A549 (cell line): Measurements from ENCODE around the gene BCL11B. TPM values are rescaled to one million over a fixed set of nuclear protein-coding genes. Genes with fewer than 3 reads are reported as not detected.

ENCODE experiments used
- ATAC-seq, 2 experiments: fragments of 200-7000 bp in 1 of 2; fragments of >200 bp in 1 of 2; cut with Nextera tagmentation in 1 of 2; cut with Tn5 transposase in 1 of 2; 3 replicates each; pipeline versions ENCODE4 v1.8.0 to v1.9.1; 2018 to 2020; ENCODE audit warnings: mild to moderate bottlenecking in 1 of 2, moderate library complexity in 1 of 2
- CTCF ChIA-PET: fragments of 300-600 bp; sonication (Branson Sonifier 250); formaldehyde crosslinking; extraction: SDS; loops from one replicate; lab custom pipeline; 2021; ENCODE audit warnings: antibody characterized with exemption, inconsistent platforms; lab: Yijun Ruan, JAX
- POLR2A ChIA-PET: fragments of 350-600 bp; formaldehyde crosslinking; extraction: SDS; loops from one replicate; lab custom pipeline; 2021; ENCODE audit warnings: antibody characterized with exemption, inconsistent platforms; lab: Yijun Ruan, JAX
- DNase-seq, 2 experiments: peaks; one replicate each; pipeline versions ENCODE4 v3.0.0 to v3.0.0-alpha.2; 2011 to 2016; ENCODE audit warnings: low read depth in 1 of 2, low spot score in 1 of 2
- FAIRE-seq: peaks from 2 replicates; lab custom pipeline; 2011; peaks lifted over from hg19 to GRCh38; lab: Jason Lieb, UNC
- H3K27ac ChIP-seq, 2 experiments: fragments of >200 bp; sonication (Bioruptor Twin); formaldehyde crosslinking; 3 replicates each; pipeline ENCODE4 v1.5.1; 2016 to 2017
- H3K4me1 ChIP-seq: fragments of >200 bp; sonication (Bioruptor Twin); formaldehyde crosslinking; 3 replicates; pipeline ENCODE4 v1.6.1; 2016
- H3K4me2 ChIP-seq: fragments of >200 bp; sonication (Bioruptor Twin); formaldehyde crosslinking; 3 replicates; pipeline ENCODE4 v1.6.1; 2016
- H3K4me3 ChIP-seq: fragments of >200 bp; sonication (Bioruptor Twin); formaldehyde crosslinking; 3 replicates; pipeline ENCODE4 v1.5.1; 2016
- H3K9me3 ChIP-seq: fragments of >200 bp; sonication (Bioruptor Twin); formaldehyde crosslinking; 3 replicates; pipeline ENCODE4 v1.6.1; 2016
- ATOH8 ChIP-seq: fragments of 250-450 bp; sonication (Bioruptor Pico); IDR thresholded peaks from 2 replicates; pipeline ENCODE4 v1.5.0; 2020; ENCODE audit warnings: low read depth, mild to moderate bottlenecking, moderate library complexity
- BCL3 ChIP-seq: fragments of >200 bp; sonication (Bioruptor Twin); formaldehyde crosslinking; IDR thresholded peaks from 3 replicates; pipeline ENCODE4 v1.6.1; 2016
- BHLHE40 ChIP-seq: IDR thresholded peaks from 2 replicates; pipeline ENCODE4 v1.6.1; 2012; ENCODE audit warnings: low read depth, low read length, inconsistent platforms
- CBX2 ChIP-seq: fragments of 200-600 bp; sonication (generic); IDR thresholded peaks from 2 replicates; pipeline ENCODE4 v1.6.1; 2016; ENCODE audit warnings: low read depth, mild to moderate bottlenecking, borderline replicate concordance
- CHD4 ChIP-seq: fragments of 200-600 bp; sonication (generic); IDR thresholded peaks from 2 replicates; pipeline ENCODE4 v1.6.1; 2016; ENCODE audit warnings: antibody characterized with exemption, mild to moderate bottlenecking, borderline replicate concordance
- E2F6 ChIP-seq: IDR thresholded peaks from 2 replicates; pipeline ENCODE4 v1.6.1; 2012; ENCODE audit warnings: low read depth, borderline replicate concordance
- EHF ChIP-seq: fragments of 250-450 bp; sonication (Bioruptor Pico); IDR thresholded peaks from 2 replicates; pipeline ENCODE4 v1.5.0; 2020; ENCODE audit warnings: mild to moderate bottlenecking
- ESRRA ChIP-seq: fragments of 150-350 bp; IDR thresholded peaks from 2 replicates; pipeline ENCODE4 v1.6.1; 2014; ENCODE audit warnings: mild to moderate bottlenecking, low read length, borderline replicate concordance
- GATA3 ChIP-seq: IDR thresholded peaks from 2 replicates; pipeline ENCODE4 v1.6.1; 2012; ENCODE audit warnings: borderline replicate concordance
- HMGXB4 ChIP-seq: fragments of 250-450 bp; sonication (Bioruptor Pico); IDR thresholded peaks from 2 replicates; pipeline ENCODE4 v1.5.0; 2021; ENCODE audit warnings: mild to moderate bottlenecking, moderate library complexity, borderline replicate concordance
- HOXB13 ChIP-seq: fragments of 250-450 bp; sonication (Bioruptor Pico); IDR thresholded peaks from 2 replicates; pipeline ENCODE4 v1.5.0; 2020; ENCODE audit warnings: low read depth, mild to moderate bottlenecking, moderate library complexity
- KDM5A ChIP-seq: fragments of 200-600 bp; sonication (generic); IDR thresholded peaks from 2 replicates; pipeline ENCODE4 v1.6.1; 2016; ENCODE audit warnings: antibody characterized with exemption, mild to moderate bottlenecking
- MYC ChIP-seq: IDR thresholded peaks from 2 replicates; pipeline ENCODE4 v1.6.1; 2012; ENCODE audit warnings: mild to moderate bottlenecking, inconsistent platforms, low read length, improper control_type of control experiment, borderline replicate concordance
- NPAS2 ChIP-seq: fragments of 250-450 bp; sonication (Bioruptor Pico); IDR thresholded peaks from 2 replicates; pipeline ENCODE4 v1.8.0; 2022; ENCODE audit warnings: mild to moderate bottlenecking, moderate library complexity, borderline replicate concordance
- PBX3 ChIP-seq: IDR thresholded peaks from 2 replicates; pipeline ENCODE4 v1.6.1; 2012
- PHF8 ChIP-seq: fragments of 200-600 bp; sonication (generic); IDR thresholded peaks from 2 replicates; pipeline ENCODE4 v1.6.1; 2016; ENCODE audit warnings: low read depth, mild to moderate bottlenecking, antibody characterized with exemption, moderate library complexity, borderline replicate concordance
- RAD21 ChIP-seq, 2 experiments: fragments of >200 bp in 1 of 2; sonication (Bioruptor Twin) in 1 of 2; formaldehyde crosslinking in 1 of 2; IDR thresholded peaks in 1 of 2; conservative IDR thresholded peaks in 1 of 2; 2 replicates in 1 of 2; 3 replicates in 1 of 2; pipeline ENCODE4 v1.6.1; 2012 to 2018; ENCODE audit warnings: inconsistent platforms in 1 of 2
- TFCP2L1 ChIP-seq: fragments of 250-450 bp; sonication (Bioruptor Pico); IDR thresholded peaks from 2 replicates; pipeline ENCODE4 v1.5.0; 2021; ENCODE audit warnings: mild to moderate bottlenecking
- WGBS: methylation state at CpG from one replicate; pipeline ENCODE4 v1.1.6; 2017; ENCODE audit errors: missing lambda C conversion rate; 5-methylcytosine and 5-hydroxymethylcytosine counted together
- polyA plus RNA-seq, 4 experiments: library from polyadenylated mRNA; depleted of rRNA in 3 of 4; stranded (reverse); fragments of >200 nt; fragmentation: RNase III in 1 of 4; extraction: RNeasy Plus Mini Kit Qiagen cat#74134 plus additional on column Dnase treatment in 1 of 4; gene quantifications; 2 replicates in 3 of 4; 3 replicates in 1 of 4; pipeline ENCODE4 v1.2.3, GENCODE V29; 2011 to 2017

BCL11B gene
- polyA plus RNA-seq, 2 of the 4 experiments (the other 2 are of a cell fraction): 0.43 to 0.49 TPM

GRCh38 chr14:99124482-99125105 is 147.4 kb downstream of the BCL11B start:
- H3K27ac ChIP-seq: no peak overlapping the region
- H3K9me3 ChIP-seq: no peaks in the 10 kb centered on the region
- H3K4me1 ChIP-seq: peaks cover 27% of the 10 kb centered on the region
- 74% methylated on average over 10 of the region's 10 CpGs for WGBS
- POLR2A ChIA-PET: no interaction called here
- ATAC-seq (peak in 1 of 2 experiments; percentile 61; a peak in 3 of 6 replicates), DNase-seq (peak in 1 of 2 experiments; percentile 17), FAIRE-seq (no peak)
- no peak for TF ChIP-seq KDM5A
- no peak overlapping the region for H3K4me2 ChIP-seq
- no peak overlapping the region for H3K4me3 ChIP-seq
- CTCF ChIA-PET: no interaction called here

GRCh38 chr14:99123208-99123870 is 148.7 kb downstream of the BCL11B start:
- no peak for TF ChIP-seq HOXB13 (CRISPR knock-in tag)
- TF ChIP-seq GATA3: no peak
- TF ChIP-seq BCL3: no peak
- no peak for TF ChIP-seq EHF (CRISPR knock-in tag)
- TF ChIP-seq PBX3: no peak
- no peak for TF ChIP-seq CBX2
- TF ChIP-seq HMGXB4 (CRISPR knock-in tag): no peak
- TF ChIP-seq MYC: no peak
- no peak for TF ChIP-seq ATOH8 (CRISPR knock-in tag)
- TF ChIP-seq CHD4: no peak
- TF ChIP-seq NPAS2 (CRISPR knock-in tag): no peak
- TF ChIP-seq BHLHE40: no peak
- Histone ChIP-seq H3K4me1 (peaks cover 25% of the 10 kb centered on the region), H3K27ac (no peak overlapping the region), H3K9me3 (no peaks in the 10 kb centered on the region), H3K4me2 (no peak overlapping the region), H3K4me3 (no peak overlapping the region)
- ATAC-seq: no peak
- no peak for DNase-seq
- 37% methylated on average over 7 of the region's 9 CpGs for WGBS
- no peak for FAIRE-seq
- ChIA-PET CTCF (interaction anchor here (1.1 to 1.4 kb wide), 2 partner anchors 14 to 28 kb away, joined by 3 to 4 read pairs; no protein-coding TSS in a partner anchor), POLR2A (no interaction called here)

- Histone ChIP-seq H3K27ac (no peak overlapping the region), H3K4me2 (no peak overlapping the region), H3K9me3 (no peaks in the 10 kb centered on the region), H3K4me3 (no peak overlapping the region), H3K4me1 (peaks cover 18% of the 10 kb centered on the region; the same call in 2 of the 3 replicates)
- ChIA-PET CTCF (interaction anchor here (1.1 to 1.4 kb wide), 2 partner anchors 15 to 27 kb away, joined by 3 to 4 read pairs; no protein-coding TSS in a partner anchor), POLR2A (no interaction called here)
- ATAC-seq: no peak
- TF ChIP-seq TFCP2L1 (CRISPR knock-in tag) (no peak), KDM5A (no peak), ESRRA (no peak), PHF8 (no peak), MYC (no peak), HMGXB4 (CRISPR knock-in tag) (no peak), BHLHE40 (no peak), CBX2 (no peak), RAD21 (conservative IDR thresholded peaks at IDR 0.05 in 1 of 2, IDR thresholded peaks at IDR 0.05 in 1 of 2) (no peak), E2F6 (no peak)
- no peak for FAIRE-seq
- WGBS: 67% methylated on average over 18 of the region's 18 CpGs
- no peak for DNase-seq
These were observed 149.4 kb downstream of the BCL11B start for GRCh38 chr14:99122521-99123125.
